GM19025 (cell line): ENCODE data around the gene SLC20A1.
"Not testable (repeated sequence)": the region's sequence is repeated elsewhere in the genome, so short reads cannot be mapped to it uniquely, and the experiment has no call there.

Experiments used
- ATAC-seq: cut with Tn5 transposase; IDR thresholded peaks from one replicate; pipeline ENCODE4 v1.9.1; 2021; ENCODE audit warnings: mild to moderate bottlenecking, low read depth, moderate library complexity; ENCODE audit not compliant: unreplicated experiment

The SLC20A1 gene

GRCh38 chr2:112703684-112704083 lies 57.9 kb downstream of the SLC20A1 start:
- no peak for ATAC-seq

DNA sequence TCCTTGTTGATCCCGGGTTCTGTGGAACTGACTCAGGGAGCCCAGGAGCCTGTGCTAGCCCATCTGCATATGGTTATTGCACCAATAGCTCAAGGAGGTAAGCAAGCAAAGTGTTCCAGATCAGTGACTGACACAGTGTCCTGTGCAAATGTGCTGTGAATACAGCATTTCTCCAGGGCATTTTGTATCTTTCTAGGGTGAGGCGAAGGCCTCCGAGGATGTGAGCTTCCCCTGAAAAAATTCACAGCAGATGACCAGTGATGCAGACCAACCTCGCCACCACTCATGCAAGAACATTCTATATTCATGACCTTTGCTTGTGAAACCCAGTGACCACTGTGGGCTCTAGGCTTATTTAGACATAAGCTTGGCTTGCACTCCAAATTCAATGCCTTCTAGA lies 59.8 kb downstream of the SLC20A1 start:
- no peak for ATAC-seq

DNA sequence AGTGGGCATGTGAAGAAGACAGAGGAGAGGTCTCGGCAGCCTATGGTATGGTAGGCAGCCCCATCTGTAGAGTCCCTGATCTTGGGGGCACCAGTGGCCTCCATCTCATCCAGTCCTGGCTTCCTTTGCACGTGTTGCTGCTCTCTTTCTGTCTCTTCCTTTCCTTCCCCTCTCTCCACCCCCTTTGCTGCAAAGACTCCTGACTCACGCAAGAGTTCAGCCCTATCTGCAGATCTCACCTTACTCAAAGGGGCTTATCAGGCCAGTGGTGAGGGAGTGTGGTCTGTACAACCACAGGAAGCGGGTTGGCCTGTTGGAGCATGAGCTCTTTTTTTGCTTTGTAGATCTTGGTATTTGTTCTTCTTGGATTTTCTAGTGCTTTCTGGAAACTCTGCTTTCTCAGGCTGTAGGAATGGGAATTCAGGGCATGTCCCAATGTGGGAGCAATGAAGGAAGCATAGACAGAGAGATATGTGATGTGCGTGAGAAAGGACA lies 60.5 kb downstream of the SLC20A1 start:
- no peak for ATAC-seq

DNA sequence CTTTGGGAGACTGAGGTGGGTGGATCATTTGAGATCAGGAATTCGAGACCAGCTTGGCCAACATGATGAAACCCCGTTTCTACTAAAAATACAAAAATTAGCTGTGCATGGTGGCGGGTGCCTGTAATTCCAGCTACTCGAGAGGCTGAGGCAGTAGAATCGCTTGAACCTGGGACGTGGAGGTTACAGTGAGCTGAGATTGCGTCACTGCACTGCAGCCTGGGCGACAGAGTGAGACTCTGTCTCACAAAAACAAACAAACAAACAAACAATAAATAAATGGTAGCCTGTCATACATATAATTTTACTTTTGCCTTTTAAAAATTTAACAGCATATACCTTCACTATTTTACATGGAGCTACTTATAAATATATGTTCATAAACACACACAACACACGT lies 61.2 kb downstream of the SLC20A1 start:
- ATAC-seq, result not testable (repeated sequence)

- no peak for ATAC-seq
These were observed 63.2 kb downstream of the SLC20A1 start for GRCh38 chr2:112708968-112709367.

DNA sequence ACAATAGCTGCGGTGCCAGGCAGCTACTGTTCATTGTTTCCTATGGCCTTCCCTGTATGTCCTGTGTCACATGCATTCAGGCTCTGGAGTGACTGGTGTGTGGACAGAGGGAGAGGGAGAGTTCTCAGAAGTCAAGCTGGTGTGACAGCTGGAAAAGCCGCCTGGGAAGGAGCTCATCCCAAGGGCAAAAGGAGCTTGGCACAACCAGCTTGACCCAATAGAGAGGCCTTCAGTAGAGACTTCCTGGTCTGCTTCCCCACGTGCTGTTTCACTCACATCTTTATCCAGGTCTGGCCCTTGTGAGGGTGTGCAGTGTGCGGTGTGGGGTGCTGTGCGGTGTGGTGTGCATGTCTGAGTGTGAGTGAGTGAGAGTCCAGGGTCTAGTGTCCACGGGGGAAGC lies 64.0 kb downstream of the SLC20A1 start:
- ATAC-seq, result no peak

DNA sequence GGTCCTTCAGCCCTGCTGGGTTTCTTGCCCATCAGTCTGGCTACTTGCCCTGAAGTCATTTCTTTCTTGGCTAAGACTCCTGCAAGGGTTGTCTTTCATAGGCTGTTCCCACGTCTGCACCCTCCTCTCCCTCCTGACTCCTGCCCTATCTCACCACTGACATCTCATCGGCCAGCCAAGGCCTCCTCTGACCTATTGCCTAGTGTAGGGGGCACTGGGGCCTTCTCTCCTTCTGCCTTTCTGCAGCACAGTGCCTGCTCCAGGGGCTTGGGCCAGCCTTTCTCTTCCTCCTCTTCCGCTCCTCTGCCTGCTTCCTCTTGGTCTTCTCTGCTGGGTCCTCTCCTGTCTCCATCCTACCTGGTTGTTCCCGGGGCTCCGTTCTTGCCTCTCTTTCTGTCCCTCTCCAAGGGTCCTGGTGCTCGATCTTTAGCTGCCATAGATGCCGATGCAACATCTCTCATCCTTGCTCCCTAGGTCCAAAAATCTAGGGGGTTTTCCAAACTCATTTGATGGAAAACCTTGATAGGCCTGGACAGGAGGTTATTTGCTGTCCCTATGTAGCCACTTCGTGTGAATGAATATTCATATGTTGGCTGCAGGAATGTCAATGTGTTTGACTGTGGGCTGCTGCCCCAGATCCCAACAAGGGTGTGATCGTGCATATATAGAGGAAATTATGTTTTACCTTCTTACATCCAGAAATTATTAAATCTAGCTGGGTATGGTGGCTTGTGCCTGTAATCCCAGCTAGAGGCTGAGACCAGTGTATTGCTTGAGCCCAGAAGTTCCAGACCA lies 65.4 kb downstream of the SLC20A1 start:
- no peak for ATAC-seq

DNA sequence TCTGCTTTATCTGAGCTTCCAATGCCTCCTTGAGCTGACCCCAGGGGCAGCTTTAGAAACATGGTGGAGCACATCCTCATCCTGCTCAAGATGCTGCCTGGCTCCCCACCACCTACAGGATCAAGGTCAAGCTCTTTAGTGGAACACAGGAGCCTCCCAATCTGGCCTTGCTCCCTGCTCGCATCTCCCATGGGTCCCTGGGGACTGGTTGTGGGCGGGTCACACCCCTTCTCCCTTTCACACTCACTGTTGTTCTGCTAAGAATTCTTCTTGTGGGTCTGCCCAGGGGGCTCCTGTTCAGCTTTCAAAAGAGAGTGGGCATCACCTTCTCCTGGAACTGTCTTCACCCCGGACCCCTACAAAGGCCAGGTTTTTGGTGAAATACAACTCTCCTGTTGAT lies 66.7 kb downstream of the SLC20A1 start:
- no peak for ATAC-seq

DNA sequence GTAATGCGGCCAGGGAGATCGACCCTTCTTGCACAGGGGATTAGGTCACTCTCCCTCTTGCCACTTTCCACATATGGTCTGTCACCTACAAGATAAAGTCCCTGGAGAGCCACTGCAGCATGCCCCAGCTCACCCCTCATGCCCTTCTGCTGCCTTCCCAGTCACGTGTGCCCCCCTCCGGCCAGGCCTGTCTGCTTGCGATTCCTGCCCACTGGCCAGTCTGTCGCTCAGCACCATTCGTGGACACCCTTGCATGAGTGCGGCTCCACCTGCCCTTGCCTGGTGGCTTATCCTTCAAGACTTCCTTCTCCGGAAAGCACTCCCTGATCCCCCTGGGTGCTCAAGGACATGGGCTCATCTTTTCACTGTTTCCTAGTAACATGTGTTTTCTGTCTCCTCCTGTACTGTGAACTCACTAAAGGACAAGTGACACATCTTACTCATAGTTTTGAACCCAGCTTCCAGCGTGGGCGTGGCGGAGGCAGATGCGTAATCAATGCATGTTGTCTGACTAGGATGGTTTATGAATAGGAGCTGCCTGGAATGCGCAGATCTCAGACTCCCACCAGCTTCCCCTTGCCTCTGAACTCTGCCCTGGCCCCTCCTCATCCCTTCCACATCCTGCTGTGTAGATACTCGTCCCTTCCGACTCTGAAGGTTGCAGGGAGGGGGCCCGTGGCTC lies 67.3 kb downstream of the SLC20A1 start:
- ATAC-seq, result no peak
